Hematopoietic multipotent progenitor cell treated with erythropoietin and hydrocortisone succinate and interleukin-3 and kit ligand, for 8 days (in vitro differentiated cells): ENCODE data around the gene MAML2.

Source experiments
- DNase-seq: peaks from one replicate; pipeline ENCODE4 v3.0.0-alpha.2; 2015

Gene MAML2

DNA sequence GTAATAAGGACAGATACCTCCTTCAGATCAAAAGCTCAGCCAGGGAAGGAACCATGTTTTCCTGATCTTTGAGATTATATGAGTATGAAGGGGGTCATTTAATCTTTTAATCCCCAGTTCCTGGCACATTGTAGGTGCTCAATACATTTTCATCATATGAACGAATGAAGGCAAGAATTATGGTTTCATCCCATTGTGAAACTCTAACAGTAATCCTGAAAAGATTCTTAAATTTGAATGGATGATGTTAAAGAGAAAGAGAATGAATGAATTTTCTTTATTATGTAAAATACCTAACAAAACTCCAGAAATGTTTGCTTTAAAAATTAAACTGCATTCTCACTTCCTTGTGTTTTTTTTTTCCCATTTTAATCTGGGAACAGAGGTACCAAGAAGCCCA lies 256.9 kb downstream of the MAML2 start:
- DNase-seq = no peak

DNA sequence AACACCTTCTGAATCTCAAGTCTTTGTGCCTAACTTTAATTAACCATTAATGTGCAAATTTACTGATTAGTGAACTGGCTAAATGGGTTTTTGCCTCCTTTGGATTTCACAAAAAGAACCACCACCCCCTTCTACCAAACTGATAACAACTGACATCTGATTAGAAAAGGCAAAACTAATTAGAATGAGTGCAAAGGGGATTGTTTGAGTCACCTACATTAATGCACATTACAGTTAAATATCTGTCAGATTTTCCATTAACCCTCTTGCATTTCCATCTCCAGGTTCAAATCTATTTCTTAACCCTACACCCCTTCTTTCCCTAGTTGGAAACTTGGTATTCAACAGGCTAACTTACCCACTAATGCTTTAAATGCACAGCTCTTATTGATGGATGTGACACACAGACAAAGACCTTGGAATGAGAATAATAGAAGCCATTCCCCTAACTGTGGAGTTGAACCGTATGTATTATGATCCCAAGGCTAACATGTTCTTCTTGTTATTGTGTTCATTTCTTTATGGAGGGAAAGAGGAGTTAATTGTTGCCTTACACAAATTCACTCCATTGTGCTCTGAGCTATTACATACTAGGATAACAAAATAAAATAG lies 257.6 kb downstream of the MAML2 start:
- no peak for DNase-seq

DNA sequence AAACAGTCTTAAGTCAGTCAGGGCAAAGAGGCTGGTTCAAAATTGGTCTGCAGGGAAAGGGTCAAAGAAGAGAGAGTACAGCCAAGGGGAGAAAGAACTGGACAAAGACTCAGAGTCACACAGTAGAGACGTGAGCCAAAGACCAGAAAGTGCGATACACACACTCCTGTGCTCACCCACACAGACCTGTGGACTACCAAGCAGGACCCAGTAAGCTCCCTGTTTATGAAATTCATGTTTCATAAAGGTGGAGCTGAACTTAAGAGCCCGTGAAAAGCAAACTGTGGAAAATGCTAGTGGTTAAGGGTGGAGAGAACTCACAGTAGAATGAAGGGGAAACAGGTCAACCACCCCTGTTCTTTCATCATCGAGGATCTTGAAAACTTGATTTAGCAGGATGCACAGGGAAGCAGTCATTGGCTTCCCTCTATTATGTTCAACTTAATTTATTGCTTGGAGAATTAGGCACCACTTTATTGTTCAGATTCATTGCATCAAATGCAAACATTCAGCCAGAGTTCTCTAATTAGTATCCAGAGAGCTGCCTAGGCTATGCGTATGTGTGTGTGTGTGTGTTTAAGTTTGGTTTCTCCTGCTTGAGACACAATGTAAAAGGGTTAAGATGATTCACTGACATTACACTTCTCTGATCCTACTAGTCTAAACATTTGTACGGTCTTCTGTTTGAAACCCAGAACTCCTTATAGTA lies 258.2 kb downstream of the MAML2 start:
- no peak for DNase-seq

DNA sequence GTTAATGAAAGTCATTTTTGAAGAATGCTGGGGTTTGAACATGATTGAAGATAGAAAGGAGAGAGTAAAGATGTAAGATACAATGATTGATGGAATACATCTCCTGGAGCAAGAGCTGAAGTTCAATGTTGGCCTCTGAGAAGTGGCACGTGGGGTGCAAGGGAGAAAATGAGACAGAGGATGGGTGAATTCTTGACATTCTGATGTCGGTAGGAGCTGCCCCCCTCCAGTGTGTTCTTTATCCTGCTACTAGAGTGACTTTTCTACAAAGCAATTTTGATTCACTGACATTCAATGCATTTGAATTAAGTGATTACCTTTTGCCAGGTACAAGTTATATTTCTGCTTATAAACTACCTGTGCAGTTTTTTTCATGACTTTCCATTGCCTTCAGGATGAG lies 260.1 kb downstream of the MAML2 start:
- no peak for DNase-seq

DNA sequence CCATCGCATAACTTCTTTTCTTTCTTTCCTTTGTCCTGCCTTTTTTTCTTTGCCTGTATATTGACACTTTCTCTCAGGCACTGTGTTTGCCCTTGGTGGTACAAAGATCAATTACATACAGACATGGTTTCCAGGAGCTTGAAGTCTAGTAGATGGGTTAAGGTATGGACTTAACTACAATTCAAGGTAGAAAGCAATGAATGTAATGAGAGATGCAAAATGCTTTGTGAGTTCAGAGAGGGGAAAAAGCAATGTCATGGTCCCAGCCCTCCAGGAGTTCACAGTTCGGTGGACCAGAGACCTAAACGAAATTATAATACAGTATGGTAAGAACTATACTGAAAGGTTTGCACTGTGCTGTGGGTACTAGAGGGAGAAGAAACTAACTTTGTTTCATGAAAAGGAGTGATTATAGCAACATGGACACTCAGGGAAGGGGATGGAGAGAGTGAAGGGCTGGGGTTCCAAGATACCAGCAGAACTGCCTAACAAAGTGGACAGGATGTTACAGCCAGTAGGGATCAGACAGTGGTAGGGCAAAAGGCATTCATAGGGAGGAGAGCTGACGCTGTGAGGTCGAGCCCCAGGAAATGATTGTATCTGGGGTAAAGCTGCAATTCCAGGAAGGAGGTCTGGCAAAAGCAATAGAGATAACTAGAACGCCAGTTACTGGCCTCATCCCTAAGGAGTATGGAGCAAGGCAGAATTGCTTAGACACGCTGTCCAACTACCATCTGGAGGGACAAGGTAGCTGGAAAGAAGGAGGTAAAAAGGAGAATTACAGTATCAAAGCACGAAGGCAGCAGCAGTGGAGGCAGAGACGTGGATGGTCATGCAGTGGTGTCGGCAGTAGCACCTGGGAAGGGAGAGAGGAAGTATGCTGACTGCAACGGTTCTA lies 260.7 kb downstream of the MAML2 start:
- no peak for DNase-seq

DNA sequence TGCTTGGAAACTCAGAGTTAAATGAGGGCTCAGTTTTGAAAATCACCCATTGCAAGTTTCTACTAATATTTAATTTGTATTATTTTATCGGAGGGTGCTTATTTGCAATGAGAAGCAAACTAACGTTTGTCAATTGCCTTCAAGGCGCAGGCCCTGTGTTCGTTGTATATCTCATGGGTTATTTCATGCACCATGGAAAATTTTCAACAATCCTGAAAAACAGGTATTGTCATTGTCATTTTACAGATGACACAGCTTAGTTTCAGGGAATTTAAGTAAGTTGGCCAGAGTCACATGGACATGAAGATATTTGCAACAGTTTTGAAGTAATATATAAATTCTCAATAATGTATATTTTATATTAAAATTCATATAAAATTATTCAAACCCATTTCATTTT lies 261.4 kb downstream of the MAML2 start:
- no peak for DNase-seq

DNA sequence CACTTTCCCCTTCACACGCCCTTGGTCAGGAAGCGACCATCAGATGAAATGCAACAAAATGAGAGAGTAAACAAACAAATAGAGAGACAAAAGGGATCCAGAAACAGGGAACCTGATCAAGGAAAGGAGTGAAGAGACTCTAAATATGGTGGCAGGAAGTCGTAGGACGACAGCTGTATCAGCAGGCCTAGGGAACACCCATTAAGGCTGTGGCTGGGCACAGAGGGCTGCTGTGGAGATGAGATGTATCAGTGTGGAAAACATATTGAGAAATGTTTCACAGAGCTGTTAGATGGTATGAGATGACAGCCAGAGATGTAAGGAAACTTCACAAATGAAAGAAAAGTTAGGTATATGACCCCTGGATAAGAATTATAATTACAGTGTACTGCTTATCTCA lies 263.3 kb downstream of the MAML2 start:
- DNase-seq = no peak

DNA sequence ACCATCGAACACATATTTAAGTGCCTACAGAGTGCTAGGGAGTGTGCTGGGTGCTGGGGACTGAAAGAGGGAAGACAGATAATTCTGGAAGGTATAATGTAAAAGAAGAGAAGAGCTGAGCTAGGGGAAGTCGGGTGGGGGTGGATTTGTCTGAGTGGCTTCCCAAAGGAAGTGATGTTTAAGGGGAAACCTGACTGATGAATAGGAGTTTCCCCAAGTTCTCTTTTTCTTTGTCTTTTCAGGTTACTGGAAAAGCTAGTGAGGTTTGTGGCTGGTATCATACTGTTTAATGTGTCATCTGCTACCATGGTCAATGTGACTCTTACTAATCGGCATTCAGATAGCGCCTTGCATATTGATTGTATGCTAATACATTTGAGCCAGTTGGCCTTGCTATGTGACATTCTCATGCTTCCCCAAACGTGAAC lies 267.4 kb downstream of the MAML2 start:
- no peak for DNase-seq

DNA sequence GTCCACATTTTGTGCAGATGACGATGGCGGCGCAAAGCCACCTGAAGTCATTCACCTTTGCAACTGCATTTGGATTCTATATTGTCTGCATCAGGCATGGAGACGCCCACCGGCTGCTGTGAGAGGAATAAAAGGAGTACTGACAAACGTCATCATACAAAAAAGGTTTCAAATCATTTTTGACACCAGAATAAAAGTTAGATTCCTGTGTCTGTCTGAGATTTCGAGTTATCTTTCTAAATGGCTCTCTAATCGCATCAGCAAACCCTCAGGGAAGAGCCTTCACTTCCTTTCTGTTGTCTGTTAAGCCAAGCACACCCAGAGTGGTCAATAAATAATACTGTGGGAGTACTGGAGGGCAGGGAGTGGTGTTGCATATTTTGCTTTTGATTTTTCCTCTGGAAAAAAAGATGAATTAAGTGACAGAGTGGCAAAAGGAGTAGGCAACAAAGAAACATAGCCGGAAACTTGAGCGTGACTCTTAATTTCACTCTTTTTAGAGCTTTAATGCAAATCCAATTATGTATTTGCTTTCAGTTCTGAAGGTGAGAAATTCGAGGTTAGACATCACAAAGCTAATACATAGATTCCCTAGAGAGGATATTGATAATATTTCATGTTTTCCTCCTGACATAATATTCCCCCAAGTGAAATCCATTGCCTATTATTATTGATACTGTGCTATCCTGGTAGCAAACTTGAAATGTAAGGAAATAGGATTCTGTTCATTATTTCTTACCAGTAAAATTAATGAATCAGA lies 268.3 kb downstream of the MAML2 start:
- DNase-seq = no peak

DNA sequence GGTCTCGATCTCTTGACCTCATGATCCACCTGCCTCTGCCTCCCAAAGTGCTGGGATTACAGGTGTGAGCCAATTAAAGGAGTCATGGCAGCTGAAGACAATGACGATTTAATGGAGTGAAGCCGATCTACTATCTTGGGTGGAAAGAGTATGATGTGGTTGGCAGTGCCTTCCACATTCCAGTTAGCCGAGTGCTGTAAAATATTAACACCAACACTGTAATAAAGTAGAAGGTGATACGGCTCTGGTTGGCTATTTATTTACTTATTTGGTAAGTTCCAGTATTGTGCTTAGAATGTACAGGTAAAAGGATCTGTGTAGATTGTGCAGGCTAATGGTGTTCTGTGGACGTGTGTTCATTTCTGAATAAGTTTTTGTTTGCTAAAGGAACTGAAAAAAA lies 269.5 kb downstream of the MAML2 start:
- no peak for DNase-seq

DNA sequence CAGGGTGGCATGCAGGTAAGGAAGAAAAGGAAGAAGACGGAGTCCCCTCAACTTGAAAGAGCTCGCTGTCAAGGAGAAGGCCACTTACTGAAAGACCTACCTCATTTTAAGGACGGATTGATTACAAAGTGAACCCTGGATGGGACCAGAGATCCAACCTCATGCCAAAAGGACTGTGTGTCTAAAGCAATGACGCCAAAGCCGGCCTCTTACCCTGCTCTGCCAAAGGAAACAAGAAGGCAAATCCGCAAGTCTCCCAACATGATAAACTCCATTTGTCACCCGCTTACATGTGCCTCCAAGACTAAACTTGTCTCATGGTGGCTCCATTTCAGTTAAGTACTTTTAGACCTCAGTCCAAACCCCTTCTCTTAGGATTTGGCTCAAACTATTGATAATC lies 270.4 kb downstream of the MAML2 start:
- DNase-seq = no peak

DNA sequence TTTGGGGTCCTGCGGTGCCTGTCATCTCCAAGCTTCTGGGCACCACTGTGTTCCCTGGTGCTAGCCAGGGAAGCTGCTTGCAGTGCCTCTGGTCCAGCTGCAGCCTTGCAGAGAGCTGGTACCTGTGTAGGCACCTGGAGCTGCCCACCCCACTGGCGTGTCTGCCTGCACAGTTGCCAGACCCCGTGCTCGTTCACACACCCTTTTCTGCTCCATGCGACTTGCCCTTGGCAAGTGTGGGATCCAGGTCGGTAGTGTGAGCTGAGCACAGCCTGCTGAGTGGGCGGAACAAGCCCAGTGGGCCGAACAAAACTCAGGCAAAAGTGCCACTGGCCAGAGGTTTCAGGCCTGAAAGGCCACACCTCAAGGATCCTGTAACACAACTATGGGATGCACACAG lies 272.5 kb downstream of the MAML2 start:
- no peak for DNase-seq

DNA sequence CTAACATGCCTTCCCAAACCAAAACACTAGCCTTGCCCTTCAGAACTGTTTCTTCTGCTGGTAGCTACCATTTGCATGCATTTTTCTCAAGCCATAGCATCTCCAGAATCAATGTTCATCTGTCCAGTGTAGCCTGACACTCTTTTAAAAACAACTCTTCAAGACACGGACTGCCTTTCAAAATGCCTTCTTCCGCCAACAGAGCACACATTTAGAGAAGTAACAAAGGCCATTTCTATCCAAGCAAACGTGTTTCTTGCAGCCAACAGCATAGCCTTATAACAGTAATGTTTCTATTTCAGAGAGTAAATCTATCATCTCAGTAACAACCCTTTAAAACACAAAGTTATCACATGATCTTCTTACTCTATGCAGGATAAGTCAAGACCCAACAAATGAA lies 275.8 kb downstream of the MAML2 start:
- DNase-seq = no peak

DNA sequence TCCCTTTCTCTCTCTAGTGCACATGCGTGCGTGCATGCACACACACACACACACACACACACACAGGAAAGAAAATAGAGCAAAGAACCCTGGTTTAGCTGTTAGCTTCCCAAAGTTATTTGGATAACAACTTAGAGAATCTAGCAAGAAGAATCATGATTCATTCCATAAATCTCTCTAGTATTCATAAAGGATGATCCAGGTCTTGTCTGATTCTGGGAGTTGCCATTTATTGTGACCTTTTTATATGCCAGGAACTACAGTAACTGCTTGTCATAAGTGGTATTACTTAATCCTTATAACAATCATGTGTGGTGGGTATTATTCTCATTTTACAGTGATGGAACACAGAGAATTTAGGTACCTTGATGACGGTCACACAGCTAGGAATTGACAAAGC lies 277.6 kb downstream of the MAML2 start:
- no peak for DNase-seq

DNA sequence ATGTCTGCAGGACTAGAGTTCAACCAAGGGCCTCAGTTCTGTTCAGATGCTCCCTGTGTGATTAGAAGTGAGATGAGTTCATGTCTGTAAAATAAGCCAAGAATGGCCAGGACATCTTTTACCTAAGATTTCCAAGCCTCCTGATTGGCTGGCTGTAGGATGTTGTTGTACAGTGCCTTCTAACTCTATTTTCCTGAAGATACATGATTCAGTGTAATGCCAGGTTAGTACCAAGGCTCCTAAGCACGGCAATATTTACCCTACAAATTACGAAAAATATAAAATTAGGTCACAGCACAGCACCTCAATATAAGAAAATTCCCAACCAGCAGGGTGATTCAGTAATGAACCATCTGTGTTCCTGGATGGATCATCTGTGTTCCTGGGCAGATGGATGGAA lies 279.1 kb downstream of the MAML2 start:
- DNase-seq = no peak

DNA sequence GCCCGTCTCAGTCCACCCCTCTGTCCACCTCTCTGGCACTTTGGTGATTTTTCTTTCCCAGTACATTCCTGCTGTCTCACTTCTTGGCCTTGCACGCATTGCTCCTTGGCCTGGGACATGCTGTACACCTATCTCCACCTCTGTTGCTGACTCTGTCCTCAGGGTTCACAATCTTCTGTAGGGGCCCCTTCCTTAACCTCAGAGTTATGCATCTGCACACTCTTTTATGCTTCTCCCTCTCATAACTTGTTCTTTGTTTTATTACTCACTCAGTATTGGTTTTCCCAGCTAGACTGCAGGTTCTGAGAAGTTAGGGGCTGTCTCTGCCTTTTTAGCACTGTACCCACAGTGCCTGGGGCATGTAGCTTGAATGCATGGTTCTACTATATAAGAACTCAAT lies 279.9 kb downstream of the MAML2 start:
- no peak for DNase-seq

DNA sequence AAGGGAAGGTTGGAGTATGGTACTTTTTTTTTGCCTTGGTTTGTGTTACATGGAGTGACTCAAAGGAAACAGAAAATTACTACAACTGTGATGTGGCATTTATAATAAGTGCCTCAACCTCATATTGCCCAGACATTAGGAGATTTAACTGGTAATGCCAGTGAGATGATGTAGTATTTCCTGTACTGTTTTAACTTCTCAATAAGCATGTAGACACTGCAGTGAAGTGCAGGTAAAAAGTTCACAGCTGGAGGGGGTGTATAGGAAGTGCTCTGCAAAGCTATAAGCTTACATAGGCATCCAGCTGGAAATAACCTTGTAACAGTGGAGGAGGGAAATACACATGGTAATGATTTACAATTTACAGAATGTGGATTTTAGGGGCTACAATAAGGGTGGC lies 280.9 kb downstream of the MAML2 start:
- no peak for DNase-seq

DNA sequence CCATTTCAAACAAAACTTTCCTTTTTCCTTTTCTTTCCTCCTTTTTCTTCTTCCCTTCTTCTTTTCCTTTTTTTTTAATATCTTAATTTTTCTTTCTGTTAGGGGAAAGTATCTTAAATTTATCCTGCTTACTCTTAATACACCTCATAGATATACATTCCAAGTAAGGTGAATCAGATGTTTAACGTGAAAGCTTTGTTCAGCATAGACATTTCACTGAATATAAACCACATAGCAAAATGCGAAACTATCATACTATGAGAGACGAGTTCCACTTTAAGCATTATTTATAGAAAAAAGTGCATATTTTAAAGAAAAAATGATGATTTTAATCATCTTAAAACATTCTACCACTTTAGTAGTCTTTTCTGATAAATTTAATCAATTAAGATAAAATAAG lies 281.3 kb downstream of the MAML2 start:
- DNase-seq = no peak

DNA sequence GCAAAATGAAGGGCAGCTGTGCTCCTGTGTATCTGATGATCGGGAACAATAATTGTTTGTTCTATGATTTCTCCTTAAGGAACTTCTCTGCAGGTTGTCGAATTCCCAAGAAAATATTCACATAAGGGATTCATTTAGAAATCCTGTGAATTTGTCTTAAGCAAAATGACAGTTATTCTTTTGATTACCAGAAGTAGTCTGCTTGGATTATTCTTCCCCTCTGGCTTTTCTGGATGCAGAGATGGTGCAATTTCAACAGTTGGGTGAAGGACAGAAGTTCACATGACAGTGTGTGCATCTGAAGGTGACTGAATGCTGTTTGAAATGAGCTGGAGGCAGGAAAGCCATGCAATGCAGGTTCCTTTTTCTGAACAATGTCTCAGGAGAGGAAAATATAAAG lies 281.9 kb downstream of the MAML2 start:
- DNase-seq = no peak

DNA sequence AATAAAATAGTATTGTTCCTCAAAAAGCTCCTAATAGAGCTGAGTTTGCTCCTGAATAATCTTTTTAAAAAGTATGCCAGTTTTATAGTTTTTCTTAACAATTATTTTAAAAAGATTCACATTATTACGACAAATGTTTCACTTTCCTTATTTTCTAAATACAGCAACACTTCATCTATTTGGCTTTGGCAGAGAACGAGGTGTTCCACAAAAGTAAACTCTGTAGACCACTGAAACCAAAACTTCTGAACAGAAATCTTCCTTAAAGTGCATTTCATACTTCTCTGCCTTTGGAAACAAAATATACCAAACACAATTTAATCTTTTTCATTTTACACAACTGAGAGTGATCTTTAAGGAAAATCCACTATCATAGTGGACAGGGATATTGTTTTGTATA lies 285.5 kb downstream of the MAML2 start:
- DNase-seq = no peak

DNA sequence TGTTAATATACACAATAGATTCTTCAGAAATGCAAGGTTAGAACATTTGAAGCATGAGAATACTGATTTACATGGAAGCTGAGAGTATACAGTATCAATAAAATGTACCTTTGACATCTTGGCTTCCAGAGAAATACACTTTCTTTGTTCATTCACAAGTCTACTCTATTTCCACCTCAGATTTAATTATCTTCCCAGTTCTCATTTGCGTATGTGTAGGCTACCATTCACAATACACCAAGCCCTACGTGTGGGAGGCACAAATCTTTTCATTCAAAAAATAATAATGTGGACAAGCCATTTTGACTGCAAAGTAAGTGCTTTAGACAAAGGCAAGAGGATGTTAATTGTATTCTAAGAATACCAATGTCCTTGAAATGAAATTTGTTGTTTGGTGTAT lies 286.4 kb downstream of the MAML2 start:
- no peak for DNase-seq

DNA sequence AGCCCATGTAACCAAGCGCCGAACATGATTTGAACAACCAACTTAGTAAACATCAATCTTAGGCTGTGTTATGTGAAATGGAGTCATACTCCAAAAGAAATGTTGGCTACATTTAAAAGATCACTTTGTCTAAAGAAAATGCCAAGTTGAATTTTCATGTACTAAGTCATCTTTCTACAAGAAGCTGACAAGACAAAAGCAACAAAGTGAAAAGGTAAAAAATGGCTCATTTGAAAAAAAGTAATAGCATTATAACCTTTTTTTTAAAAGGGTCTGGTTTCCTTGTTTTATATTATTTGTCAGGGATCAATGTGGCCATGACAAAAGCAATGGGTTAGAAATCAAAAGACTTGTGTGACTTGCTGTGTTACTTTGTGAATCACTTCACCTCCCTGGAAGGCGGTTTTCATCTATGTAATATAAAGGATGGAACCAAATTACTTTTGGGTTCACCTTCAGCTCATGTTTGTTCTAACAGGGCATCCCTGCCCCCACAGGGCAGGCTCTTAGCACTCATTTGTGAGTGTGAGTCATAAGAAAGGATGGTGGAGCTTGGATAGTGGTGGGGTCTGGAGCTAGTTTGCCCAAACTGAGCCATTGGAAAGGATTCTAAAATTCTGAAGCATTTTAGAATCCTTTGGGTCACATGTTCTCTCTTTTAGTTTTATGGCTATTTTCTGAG lies 287.1 kb downstream of the MAML2 start:
- no peak for DNase-seq
